RWPE1 (cell line): Measurements from ENCODE around the gene SLC27A4.
A peak's percentile ranks its signal among the peaks of the same experiment; 100 is the strongest.

ENCODE experiments used
- CTCF ChIA-PET: fragments of 350-600 bp; sonication (Branson Sonifier 250); formaldehyde crosslinking; extraction: SDS; loops from one replicate; lab custom pipeline; 2021; lab: Yijun Ruan, JAX
- POLR2A ChIA-PET: fragments of 400-600 bp; formaldehyde crosslinking; extraction: SDS; loops from one replicate; lab custom pipeline; 2020; ENCODE audit warnings: antibody characterized with exemption; ENCODE audit not compliant: low non-redundant PET; lab: Yijun Ruan, JAX
- DNase-seq: peaks from one replicate; pipeline ENCODE4 v3.0.0; 2012; ENCODE audit warnings: low spot score
- H3K27ac ChIP-seq: fragments of 450-650 bp; 2 replicates; pipeline ENCODE4 v1.5.1; 2017
- TF ChIP-seq, protein P1 (sequence below): fragments of 450-650 bp; conservative IDR thresholded peaks from 2 replicates; pipeline ENCODE4 v1.5.1; 2017; ENCODE audit warnings: low read depth, mild to moderate bottlenecking

Gene SLC27A4

DNA sequence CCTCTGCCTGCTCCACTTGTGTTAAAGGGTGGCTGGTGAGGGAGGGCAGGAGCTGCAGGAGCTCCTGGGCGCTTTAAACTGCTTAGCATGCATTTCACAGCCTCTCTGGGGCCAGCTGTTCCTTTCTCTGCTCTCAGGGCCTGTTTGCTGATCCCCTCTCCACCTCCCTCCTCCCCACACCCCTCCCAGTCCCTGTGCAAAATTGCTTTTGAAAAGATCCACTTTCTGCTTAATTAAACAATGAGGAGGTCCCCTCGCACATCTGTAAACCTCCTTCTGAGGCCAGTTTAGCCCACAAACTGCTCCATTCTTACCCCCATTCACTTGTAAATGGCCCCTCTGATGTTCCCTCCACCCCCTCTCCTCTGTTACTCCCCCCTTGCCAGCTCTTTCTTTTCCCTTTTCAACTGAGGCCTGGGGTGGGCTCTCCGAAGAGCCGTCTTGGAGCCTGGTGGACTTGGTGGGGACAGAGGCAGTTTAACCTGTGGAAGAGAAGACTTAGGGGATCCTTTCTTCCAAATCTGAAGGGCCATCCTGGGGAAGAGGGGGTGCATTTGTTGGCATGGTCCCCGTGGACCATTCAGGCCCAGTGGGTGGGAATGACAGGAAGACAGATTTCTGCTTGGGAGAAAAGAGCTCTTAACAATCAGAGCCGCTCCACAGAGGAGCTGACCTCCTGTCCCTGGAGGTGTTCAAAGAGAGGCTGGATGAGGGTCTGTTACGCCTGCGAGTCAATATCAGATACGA, 42.9 kb downstream of the SLC27A4 start:
- ChIA-PET POLR2A (interaction anchor here (0.5 to 0.9 kb wide), 2 partner anchors 11 to 380 kb away, joined by 3 to 4 read pairs; no protein-coding TSS in a partner anchor), CTCF (interaction anchor here (0.9 to 1.4 kb wide), 3 partner anchors 41 to 90 kb away, joined by 3 to 8 read pairs (median 3); no protein-coding TSS in a partner anchor)
- DNase-seq = no peak
- H3K27ac ChIP-seq = peak overlapping the region; percentile 25
- TF ChIP-seq, protein P1, sequence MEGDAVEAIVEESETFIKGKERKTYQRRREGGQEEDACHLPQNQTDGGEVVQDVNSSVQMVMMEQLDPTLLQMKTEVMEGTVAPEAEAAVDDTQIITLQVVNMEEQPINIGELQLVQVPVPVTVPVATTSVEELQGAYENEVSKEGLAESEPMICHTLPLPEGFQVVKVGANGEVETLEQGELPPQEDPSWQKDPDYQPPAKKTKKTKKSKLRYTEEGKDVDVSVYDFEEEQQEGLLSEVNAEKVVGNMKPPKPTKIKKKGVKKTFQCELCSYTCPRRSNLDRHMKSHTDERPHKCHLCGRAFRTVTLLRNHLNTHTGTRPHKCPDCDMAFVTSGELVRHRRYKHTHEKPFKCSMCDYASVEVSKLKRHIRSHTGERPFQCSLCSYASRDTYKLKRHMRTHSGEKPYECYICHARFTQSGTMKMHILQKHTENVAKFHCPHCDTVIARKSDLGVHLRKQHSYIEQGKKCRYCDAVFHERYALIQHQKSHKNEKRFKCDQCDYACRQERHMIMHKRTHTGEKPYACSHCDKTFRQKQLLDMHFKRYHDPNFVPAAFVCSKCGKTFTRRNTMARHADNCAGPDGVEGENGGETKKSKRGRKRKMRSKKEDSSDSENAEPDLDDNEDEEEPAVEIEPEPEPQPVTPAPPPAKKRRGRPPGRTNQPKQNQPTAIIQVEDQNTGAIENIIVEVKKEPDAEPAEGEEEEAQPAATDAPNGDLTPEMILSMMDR = no peak

DNA sequence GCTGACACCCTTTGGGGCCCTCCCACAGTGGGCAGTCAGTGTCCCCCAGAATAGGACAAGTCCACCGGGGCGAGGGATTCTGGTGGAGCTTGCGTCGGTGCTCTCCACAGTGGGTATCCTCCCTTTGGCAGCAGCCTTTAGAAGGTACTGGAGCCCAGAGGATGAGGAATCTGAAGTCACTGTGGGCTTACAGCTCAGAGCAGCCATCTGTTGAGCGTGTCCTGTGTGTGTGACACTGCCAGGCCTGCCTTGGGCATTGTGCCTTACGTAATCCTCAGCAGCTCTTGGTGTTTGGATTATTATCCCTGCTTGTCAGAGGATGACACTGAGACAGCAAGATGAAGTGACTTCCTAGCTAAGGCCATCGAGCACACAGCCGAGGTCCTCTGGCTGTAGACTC, 43.5 kb downstream of the SLC27A4 start:
- DNase-seq = no peak
- ChIA-PET CTCF (interaction anchor here (1.1 to 1.4 kb wide), 2 partner anchors 42 to 89 kb away, joined by 3 to 8 read pairs; no protein-coding TSS in a partner anchor), POLR2A (interaction anchor here (0.9 kb wide), 1 partner anchor 10 kb away, joined by 3 read pairs; no protein-coding TSS in a partner anchor)
- peak overlapping the region; percentile 2; the same call in 1 of the 2 replicates for H3K27ac ChIP-seq
- TF ChIP-seq, protein P1 = no peak

DNA sequence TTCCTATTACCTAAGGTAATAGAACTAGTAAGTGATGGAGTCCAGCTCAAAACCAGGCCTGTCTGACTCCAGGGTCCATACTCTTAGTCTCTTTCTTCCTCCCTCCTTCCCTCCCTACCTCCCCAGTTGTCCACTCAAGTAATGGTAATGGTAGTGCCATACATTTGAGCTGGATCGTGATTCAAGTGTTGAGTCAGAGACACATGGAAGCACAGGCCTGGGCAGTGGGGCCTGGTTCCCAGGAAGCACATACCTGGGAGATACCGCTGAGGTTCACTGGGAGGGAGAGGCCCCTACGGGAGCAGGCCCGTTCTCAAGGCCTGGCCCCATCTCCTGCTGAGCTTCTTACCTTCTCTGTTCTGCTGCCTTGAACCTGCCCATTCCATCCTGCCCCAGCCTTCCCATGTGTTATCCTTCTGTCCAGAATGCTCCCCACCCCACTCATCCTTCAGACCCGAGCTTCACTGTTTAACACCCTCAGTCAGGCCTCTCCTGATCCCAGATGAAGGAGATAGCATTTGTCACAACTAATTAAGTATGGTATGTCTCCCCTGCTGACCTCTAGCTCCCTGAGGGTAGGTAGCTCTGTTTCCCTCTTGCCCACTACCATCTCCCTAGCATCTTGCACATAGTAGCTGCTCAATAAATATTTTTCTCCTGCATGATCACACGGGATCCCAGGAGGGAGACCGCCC, 44.6 kb downstream of the SLC27A4 start:
- POLR2A ChIA-PET = no interaction called here
- TF ChIP-seq, protein P1 = no peak
- no peak overlapping the region for H3K27ac ChIP-seq
- CTCF ChIA-PET = no interaction called here
- DNase-seq = no peak

DNA sequence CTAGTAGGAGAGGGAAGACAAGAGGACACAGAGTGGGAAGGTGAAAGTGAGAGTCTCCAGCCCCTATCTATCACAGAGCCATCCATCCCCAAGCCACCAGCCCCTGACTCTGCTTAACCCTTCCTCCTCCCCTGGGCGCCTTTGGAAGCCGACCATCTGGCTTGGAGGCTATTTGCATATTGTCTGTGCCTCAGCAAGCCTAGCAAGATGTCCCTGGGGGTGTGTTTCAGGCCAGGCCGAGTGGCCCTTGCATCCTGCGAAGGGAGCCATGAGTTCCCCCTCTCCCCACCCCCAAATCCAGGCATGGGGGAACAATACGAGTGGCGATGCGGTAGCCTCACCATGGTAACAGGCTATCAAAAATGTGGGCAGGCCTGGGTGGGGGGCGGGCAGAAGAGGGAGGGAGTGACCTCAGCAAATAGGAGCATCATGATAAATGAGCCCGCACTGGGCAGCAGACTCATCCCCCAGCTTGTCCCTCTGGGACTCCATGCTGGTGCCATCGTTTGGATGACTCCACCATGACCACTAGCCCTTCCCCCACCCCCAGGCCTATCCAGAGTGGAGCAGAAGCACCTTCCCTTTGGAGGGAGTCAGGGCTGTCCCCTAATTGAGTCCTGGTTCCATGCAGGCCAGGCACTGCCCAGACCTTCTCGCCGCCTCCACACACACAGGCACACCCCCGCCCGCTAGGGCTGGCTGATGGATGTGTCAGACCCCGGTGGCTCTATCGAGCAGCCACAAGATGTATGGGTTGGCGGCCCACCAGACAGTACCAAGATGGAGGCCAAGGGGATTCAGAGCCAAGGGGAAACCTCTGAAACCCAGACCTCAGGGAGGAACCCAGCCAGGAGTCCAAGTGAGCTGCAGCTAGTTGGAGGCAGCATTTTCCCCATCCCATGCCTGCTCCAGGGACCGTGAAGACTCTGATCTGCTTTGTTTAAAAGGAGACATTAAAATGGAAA, 45.5 kb downstream of the SLC27A4 start:
- H3K27ac ChIP-seq = no peak overlapping the region; the same call in 1 of the 2 replicates
- POLR2A ChIA-PET = no interaction called here
- CTCF ChIA-PET = interaction anchor here (0.6 kb wide), 1 partner anchor 41 kb away, joined by 3 read pairs; no protein-coding TSS in a partner anchor
- no peak for DNase-seq
- TF ChIP-seq, protein P1 = no peak

DNA sequence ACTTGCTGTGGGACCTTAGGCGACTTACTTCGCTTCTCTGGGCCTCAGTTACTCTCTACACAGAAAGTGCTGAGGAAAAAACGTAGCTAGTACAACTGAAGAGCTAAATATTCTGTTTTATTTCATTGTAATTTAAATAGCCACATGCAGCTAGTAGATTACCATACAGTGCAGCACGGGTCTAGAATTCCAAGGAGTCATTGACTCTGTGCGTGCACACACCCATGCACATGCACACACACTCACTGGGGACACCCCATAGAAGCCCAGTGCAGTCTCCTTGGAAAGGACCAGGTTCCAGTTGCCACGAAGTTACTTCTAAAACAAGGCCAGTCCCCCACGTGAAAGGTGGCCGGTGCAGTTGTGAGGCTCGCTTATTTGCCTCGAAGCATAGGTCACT, 47.8 kb downstream of the SLC27A4 start:
- TF ChIP-seq, protein P1 = no peak
- DNase-seq = no peak
- CTCF ChIA-PET = interaction anchor here (1.4 kb wide), 1 partner anchor 28 kb away, joined by 6 read pairs; no protein-coding TSS in a partner anchor
- H3K27ac ChIP-seq = peak overlapping the region; percentile 9; the same call in 1 of the 2 replicates
- POLR2A ChIA-PET = no interaction called here
